Upper lobe of left lung (tissue), 4 donors: ENCODE measurements around the gene PAWR.

ENCODE experiments used
- CTCF ChIP-seq, 6 experiments: fragments of 450-650 bp in 4 of 6; fragments of 200-600 bp in 2 of 6; sonication (generic) in 2 of 6; IDR thresholded peaks; one replicate each; pipeline ENCODE4 v1.5.1; 2016 to 2019; ENCODE audit warnings: antibody characterized with exemption in 6 of 6
- EP300 ChIP-seq, 4 donors: sonication (generic); formaldehyde crosslinking; IDR thresholded peaks; one replicate each; pipeline ENCODE4 v1.5.1; 2017; ENCODE audit warnings: antibody characterized with exemption in 4 of 4, control low read depth in 2 of 4
- POLR2A ChIP-seq, 4 donors: fragments of 450-650 bp; IDR thresholded peaks; one replicate each; pipeline ENCODE4 v1.5.1; 2016 to 2017; ENCODE audit warnings: antibody characterized with exemption in 4 of 4, mild to moderate bottlenecking in 2 of 4

- no peak for TF ChIP-seq EP300 (IDR thresholded peaks at IDR 0.05)
- TF ChIP-seq CTCF (IDR thresholded peaks at IDR 0.05), result no peak
- no peak for TF ChIP-seq POLR2A (IDR thresholded peaks at IDR 0.05)
Observed at GRCh38 chr12:79561401-79562132, 129.2 kb downstream of the PAWR start.
